Rectal smooth muscle tissue (tissue), 1 donor: ENCODE measurements around the gene ZBTB7B.
"Not testable (repeated sequence)": the region's sequence is repeated elsewhere in the genome, so short reads cannot be mapped to it uniquely, and the experiment has no call there.

Experiments used
- H3K27ac ChIP-seq: one replicate; pipeline ENCODE4 v1.7.0; 2013; ENCODE audit warnings: low read depth, low read length, inconsistent platforms
- H3K27me3 ChIP-seq: one replicate; pipeline ENCODE4 v1.7.0; 2013; ENCODE audit warnings: low read length; ENCODE audit not compliant: control insufficient read depth, insufficient read depth
- H3K36me3 ChIP-seq: one replicate; pipeline ENCODE4 v1.7.0; 2013; ENCODE audit warnings: low read length; ENCODE audit not compliant: control insufficient read depth, insufficient read depth
- H3K4me1 ChIP-seq: one replicate; pipeline ENCODE4 v1.7.0; 2013; ENCODE audit warnings: low read length; ENCODE audit not compliant: control insufficient read depth, insufficient read depth
- H3K4me3 ChIP-seq: one replicate; pipeline ENCODE4 v1.7.0; 2013; ENCODE audit warnings: low read length
- H3K9ac ChIP-seq: one replicate; pipeline ENCODE4 v1.7.0; 2013; ENCODE audit warnings: low read length

ZBTB7B gene

GRCh38 chr1:154971341-154971998 lies 31.1 kb upstream of the ZBTB7B start:
- H3K4me1 ChIP-seq, result peaks cover 28% of the 10 kb centered on the region
- H3K36me3 ChIP-seq, result peaks cover 17% of the 10 kb centered on the region
- peak overlapping the region; percentile 47 for H3K4me3 ChIP-seq
- no peaks in the 10 kb centered on the region for H3K27me3 ChIP-seq
- H3K27ac ChIP-seq, result peak overlapping the region; percentile 95
- H3K9ac ChIP-seq, result peak overlapping the region; percentile 42

- Histone ChIP-seq H3K27ac (peak overlapping the region; percentile 98), H3K4me3 (peak overlapping the region; percentile 45), H3K36me3 (peaks cover 12% of the 10 kb centered on the region), H3K27me3 (no peaks in the 10 kb centered on the region), H3K4me1 (peaks cover 28% of the 10 kb centered on the region), H3K9ac (peak overlapping the region; percentile 51)
Measured at GRCh38 chr1:154972213-154972516, 30.4 kb upstream of the ZBTB7B start.

DNA sequence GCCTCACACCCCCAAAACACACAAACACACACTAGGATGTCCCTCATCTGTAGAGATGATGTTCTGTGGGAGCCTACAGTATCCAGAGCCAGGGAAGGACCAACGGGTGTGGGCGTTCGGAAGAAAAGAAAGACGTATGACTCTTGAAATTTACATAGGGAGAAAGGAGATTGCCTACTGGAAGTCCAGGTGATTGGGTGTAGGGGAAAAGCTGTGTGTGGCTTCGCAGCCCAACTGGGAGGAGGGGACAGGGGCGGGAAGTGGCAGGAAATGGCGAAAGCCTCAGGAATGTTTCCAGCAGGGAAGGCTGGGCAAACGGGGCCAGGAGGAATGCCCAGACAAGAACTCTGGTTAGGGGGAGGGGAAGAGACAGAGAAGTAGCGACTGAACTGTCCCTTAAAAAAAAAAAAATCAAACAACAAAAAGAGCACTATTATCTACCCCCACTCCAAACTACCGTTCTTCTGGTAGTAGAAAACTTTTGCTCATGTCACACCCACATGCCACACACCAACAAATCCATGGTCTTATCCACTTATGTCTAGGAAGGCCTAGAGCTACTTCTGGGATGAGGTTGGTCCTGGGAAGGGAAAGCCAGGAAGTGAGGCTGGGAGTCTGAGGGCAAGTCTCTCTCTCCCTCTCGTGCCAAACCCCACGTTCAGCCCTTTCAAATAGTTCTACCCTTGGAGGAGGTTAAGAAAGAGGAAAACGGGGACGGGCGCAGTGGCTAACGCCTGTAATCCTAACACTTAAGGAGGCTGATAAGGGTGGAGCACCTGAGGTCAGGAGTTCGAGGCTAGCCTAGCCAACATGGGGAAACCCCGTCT lies 29.9 kb upstream of the ZBTB7B start:
- Histone ChIP-seq H3K9ac (peak overlapping the region; percentile 51), H3K27ac (peak overlapping the region; percentile 98), H3K27me3 (no peaks in the 10 kb centered on the region), H3K36me3 (peaks cover 9% of the 10 kb centered on the region), H3K4me1 (peaks cover 28% of the 10 kb centered on the region), H3K4me3 (peak overlapping the region; percentile 88)

- peak overlapping the region; percentile 92 for H3K9ac ChIP-seq
- H3K4me1 ChIP-seq, result peaks cover 28% of the 10 kb centered on the region
- no peaks in the 10 kb centered on the region for H3K27me3 ChIP-seq
- peaks cover 2% of the 10 kb centered on the region for H3K36me3 ChIP-seq
- H3K4me3 ChIP-seq, result peak overlapping the region; percentile 88
- peak overlapping the region; percentile 98 for H3K27ac ChIP-seq
Measured at GRCh38 chr1:154973344-154974101, 29.1 kb upstream of the ZBTB7B start.

DNA sequence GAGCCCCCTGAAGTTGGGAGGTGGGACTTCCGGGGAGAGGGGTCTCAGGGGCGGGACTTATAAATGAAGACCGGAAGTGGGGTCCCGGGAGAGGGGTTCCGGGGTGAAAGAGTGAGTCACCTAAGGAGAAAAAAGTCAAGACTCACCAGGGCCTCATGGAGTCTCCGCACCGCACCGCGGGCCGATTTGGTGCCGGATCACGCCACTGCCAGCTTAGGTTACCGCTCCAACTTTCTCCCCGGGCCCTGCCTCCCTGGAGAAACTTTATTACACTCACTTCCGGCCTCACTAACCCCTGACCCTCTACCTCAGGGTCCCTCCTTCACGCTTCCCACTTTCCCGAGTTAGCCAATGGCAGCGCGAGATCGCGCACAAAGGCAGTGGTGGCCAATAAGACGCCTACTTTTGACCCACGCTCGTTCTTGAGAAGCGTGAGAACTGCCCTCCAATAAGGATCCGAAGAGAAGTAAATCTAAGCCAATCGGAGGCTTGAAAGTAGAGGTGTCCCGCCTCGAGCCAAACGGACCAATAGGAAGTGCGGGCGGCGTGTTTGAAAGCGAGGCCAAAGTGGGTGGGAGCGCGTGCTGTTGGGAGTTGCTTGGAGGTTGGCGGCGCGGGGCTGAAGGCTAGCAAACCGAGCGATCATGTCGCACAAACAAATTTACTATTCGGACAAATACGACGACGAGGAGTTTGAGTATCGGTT lies 28.3 kb upstream of the ZBTB7B start, which contains the start of gene CKS1B:
TSS of gene CKS1B (plus strand) at position 580 of the 706 bp plus-strand sequence. CDS start at position 645, 65 bp downstream.
- peaks cover 2% of the 10 kb centered on the region for H3K36me3 ChIP-seq
- H3K27me3 ChIP-seq, result no peaks in the 10 kb centered on the region
- H3K9ac ChIP-seq, result peak within 1 kb of the TSS; percentile 92
- H3K4me3 ChIP-seq, result peak within 1 kb of the TSS; percentile 88
- H3K4me1 ChIP-seq, result peaks cover 28% of the 10 kb centered on the region
- H3K27ac ChIP-seq, result peak within 1 kb of the TSS; percentile 98

- peak overlapping the region; percentile 77 for H3K9ac ChIP-seq
- peaks cover 25% of the 10 kb centered on the region for H3K4me1 ChIP-seq
- H3K27me3 ChIP-seq, result no peaks in the 10 kb centered on the region
- H3K36me3 ChIP-seq, result no peaks in the 10 kb centered on the region
- peak overlapping the region; percentile 75 for H3K4me3 ChIP-seq
- H3K27ac ChIP-seq, result peak overlapping the region; percentile 93
Measured at GRCh38 chr1:154974808-154975408, 27.7 kb upstream of the ZBTB7B start.

GRCh38 chr1:154975409-154976059 lies 27.1 kb upstream of the ZBTB7B start:
- H3K9ac ChIP-seq, result peak overlapping the region; percentile 77
- H3K4me1 ChIP-seq, result peaks cover 21% of the 10 kb centered on the region

GRCh38 chr1:154977762-154978161 lies 24.8 kb upstream of the ZBTB7B start:
- not testable (repeated sequence) for H3K4me3 ChIP-seq, H3K9ac ChIP-seq, H3K36me3 ChIP-seq, H3K27me3 ChIP-seq, H3K27ac ChIP-seq
- peaks cover 11% of the 10 kb centered on the region for H3K4me1 ChIP-seq

More at GRCh38 chr1:154975409-154976059, 27.1 kb upstream of the ZBTB7B start:
- H3K27me3 ChIP-seq, result no peaks in the 10 kb centered on the region
- H3K4me3 ChIP-seq, result peak overlapping the region; percentile 75
- peak overlapping the region; percentile 93 for H3K27ac ChIP-seq
- H3K36me3 ChIP-seq, result no peaks in the 10 kb centered on the region

DNA sequence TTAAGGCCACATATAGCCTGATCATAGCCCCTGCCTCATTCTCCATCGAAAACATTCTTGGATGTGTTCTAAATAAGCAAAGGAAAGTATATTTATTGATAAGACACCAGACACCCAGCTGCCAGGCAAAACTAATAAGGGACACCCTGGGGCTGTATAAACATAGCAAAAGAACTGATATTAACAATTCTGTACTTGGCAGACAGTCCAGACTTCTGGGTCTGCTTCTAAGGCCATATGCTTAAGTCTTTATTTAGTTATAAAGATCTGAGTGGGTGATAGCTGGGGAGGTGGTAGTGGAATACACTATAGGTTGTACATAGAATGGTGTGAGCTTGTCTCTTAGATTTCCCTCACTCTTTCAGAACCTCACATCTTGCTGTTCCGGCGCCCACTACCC lies 24.2 kb upstream of the ZBTB7B start:
- no peak overlapping the region for H3K27ac ChIP-seq
- no peaks in the 10 kb centered on the region for H3K36me3 ChIP-seq
- H3K4me1 ChIP-seq, result peaks cover 6% of the 10 kb centered on the region
- H3K27me3 ChIP-seq, result no peaks in the 10 kb centered on the region
- no peak overlapping the region for H3K9ac ChIP-seq
- no peak overlapping the region for H3K4me3 ChIP-seq

DNA sequence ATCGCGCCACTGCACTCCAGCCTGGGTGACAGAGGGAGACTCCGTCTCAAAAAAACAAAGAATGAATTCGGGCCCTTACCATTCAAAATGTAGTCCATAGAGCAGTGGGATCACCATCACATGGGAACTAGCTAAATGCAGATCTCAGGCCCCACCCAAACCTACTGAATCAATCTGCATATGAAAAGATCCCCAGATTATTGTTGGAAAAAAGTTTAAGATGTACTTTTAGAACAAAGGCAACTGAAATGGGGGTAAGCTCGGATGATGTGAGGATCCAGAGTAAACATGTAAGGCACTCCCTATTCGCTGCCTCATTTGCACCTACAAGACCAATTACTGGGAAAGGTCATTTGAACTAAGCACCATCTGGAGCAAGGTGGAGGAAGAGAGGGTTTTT lies 20.3 kb upstream of the ZBTB7B start:
- H3K27me3 ChIP-seq, result no peaks in the 10 kb centered on the region
- no peak overlapping the region for H3K9ac ChIP-seq
- peak overlapping the region; percentile 72 for H3K4me3 ChIP-seq
- H3K4me1 ChIP-seq, result peaks cover 6% of the 10 kb centered on the region
- no peaks in the 10 kb centered on the region for H3K36me3 ChIP-seq
- no peak overlapping the region for H3K27ac ChIP-seq

- peaks cover 3% of the 10 kb centered on the region for H3K36me3 ChIP-seq
- H3K4me1 ChIP-seq, result peaks cover 6% of the 10 kb centered on the region
- no peaks in the 10 kb centered on the region for H3K27me3 ChIP-seq
- H3K27ac ChIP-seq, result peak within 1 kb of the TSS; percentile 8
- peak within 1 kb of the TSS; percentile 78 for H3K4me3 ChIP-seq
- peak within 1 kb of the TSS; percentile 20 for H3K9ac ChIP-seq
Measured at GRCh38 chr1:154982897-154983648, 19.5 kb upstream of the ZBTB7B start, which contains the start of gene FLAD1. Gene FLAD1, plus strand, starts transcription at chr1:154983344. Its CDS starts 351 bp downstream, at chr1:154983695.
